Measurements from ENCODE around the gene DDIAS. TPM values are rescaled to one million over a fixed set of nuclear protein-coding genes. Genes with fewer than 3 reads are reported as not detected.

DDIAS gene
- total and polyA plus RNA-seq, 9 of the 15 experiments (the other 6 are each of a cell fraction or from before 2014, with no cell fraction given), result 9.4 to 27.2 (median 23.3) TPM

- TF ChIP-seq SMC3 (conservative IDR thresholded peaks at IDR 0.05; ENCODE audit: insufficient read depth, low read depth, low read length) (0 out of 2 replicates have a peak, but pooled peaks have one; percentile 14), RREB1 (CRISPR knock-in tag; IDR thresholded peaks at IDR 0.05) (no peak), RAD21 (CRISPR knock-in tag; conservative IDR thresholded peaks at IDR 0.05 in 1 of 2, IDR thresholded peaks at IDR 0.05 in 1 of 2) (peak; percentile 72 to 82), SIX5 (IDR thresholded peaks at IDR 0.05; ENCODE audit: borderline replicate concordance in 1 of 2, insufficient read depth in 1 of 2, low read depth in 1 of 2, low read length in 2 of 2) (no peak), MED1 (CRISPR knock-in tag; IDR thresholded peaks at IDR 0.05; ENCODE audit: borderline replicate concordance) (no peak), ZNF644 (tag; IDR thresholded peaks at IDR 0.05; ENCODE audit: low read depth) (no peak), CCAR2 (IDR thresholded peaks at IDR 0.05; ENCODE audit: low read depth, low read length) (no peak), ZNF224 (CRISPR knock-in tag; IDR thresholded peaks at IDR 0.05) (no peak), ZKSCAN8 (CRISPR knock-in tag; IDR thresholded peaks at IDR 0.05) (no peak)
- TF ChIP-seq, protein P1, sequence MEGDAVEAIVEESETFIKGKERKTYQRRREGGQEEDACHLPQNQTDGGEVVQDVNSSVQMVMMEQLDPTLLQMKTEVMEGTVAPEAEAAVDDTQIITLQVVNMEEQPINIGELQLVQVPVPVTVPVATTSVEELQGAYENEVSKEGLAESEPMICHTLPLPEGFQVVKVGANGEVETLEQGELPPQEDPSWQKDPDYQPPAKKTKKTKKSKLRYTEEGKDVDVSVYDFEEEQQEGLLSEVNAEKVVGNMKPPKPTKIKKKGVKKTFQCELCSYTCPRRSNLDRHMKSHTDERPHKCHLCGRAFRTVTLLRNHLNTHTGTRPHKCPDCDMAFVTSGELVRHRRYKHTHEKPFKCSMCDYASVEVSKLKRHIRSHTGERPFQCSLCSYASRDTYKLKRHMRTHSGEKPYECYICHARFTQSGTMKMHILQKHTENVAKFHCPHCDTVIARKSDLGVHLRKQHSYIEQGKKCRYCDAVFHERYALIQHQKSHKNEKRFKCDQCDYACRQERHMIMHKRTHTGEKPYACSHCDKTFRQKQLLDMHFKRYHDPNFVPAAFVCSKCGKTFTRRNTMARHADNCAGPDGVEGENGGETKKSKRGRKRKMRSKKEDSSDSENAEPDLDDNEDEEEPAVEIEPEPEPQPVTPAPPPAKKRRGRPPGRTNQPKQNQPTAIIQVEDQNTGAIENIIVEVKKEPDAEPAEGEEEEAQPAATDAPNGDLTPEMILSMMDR (IDR thresholded peaks at IDR 0.05 in 2 of 3, conservative IDR thresholded peaks at IDR 0.05 in 1 of 3; ENCODE audit: insufficient read depth in 2 of 3, low read depth in 1 of 3, low read length in 3 of 3), result peak in 1 of 3 experiments; percentile 59; a peak in 3 of 6 replicates
- TF ChIP-seq, protein P2, sequence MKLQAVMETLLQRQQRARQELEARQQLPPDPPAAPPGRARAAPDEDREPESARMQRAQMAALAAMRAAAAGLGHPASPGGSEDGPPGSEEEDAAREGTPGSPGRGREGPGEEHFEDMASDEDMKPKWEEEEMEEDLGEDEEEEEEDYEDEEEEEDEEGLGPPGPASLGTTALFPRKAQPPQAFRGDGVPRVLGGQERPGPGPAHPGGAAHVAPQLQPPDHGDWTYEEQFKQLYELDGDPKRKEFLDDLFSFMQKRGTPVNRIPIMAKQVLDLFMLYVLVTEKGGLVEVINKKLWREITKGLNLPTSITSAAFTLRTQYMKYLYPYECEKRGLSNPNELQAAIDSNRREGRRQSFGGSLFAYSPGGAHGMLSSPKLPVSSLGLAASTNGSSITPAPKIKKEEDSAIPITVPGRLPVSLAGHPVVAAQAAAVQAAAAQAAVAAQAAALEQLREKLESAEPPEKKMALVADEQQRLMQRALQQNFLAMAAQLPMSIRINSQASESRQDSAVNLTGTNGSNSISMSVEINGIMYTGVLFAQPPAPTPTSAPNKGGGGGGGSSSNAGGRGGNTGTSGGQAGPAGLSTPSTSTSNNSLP (IDR thresholded peaks at IDR 0.05; ENCODE audit: borderline replicate concordance, low read depth, low read length), result peak; percentile 77; the same call in 1 of the 2 replicates
- TF ChIP-seq, protein P3, sequence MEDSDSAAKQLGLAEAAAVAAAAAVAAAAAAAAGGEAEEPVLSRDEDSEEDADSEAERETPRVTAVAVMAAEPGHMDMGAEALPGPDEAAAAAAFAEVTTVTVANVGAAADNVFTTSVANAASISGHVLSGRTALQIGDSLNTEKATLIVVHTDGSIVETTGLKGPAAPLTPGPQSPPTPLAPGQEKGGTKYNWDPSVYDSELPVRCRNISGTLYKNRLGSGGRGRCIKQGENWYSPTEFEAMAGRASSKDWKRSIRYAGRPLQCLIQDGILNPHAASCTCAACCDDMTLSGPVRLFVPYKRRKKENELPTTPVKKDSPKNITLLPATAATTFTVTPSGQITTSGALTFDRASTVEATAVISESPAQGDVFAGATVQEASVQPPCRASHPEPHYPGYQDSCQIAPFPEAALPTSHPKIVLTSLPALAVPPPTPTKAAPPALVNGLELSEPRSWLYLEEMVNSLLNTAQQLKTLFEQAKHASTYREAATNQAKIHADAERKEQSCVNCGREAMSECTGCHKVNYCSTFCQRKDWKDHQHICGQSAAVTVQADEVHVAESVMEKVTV (CRISPR knock-in tag; IDR thresholded peaks at IDR 0.05), result peak; percentile 66; the same call in 1 of the 2 replicates
- TF ChIP-seq, protein P4, sequence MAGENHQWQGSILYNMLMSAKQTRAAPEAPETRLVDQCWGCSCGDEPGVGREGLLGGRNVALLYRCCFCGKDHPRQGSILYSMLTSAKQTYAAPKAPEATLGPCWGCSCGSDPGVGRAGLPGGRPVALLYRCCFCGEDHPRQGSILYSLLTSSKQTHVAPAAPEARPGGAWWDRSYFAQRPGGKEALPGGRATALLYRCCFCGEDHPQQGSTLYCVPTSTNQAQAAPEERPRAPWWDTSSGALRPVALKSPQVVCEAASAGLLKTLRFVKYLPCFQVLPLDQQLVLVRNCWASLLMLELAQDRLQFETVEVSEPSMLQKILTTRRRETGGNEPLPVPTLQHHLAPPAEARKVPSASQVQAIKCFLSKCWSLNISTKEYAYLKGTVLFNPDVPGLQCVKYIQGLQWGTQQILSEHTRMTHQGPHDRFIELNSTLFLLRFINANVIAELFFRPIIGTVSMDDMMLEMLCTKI (IDR thresholded peaks at IDR 0.05; ENCODE audit: partially characterized antibody), result no peak
These were observed 4.7 kb downstream of the DDIAS start (continued) for GRCh38 chr11:82906236-82906635.
